HG03571 (cell line): ENCODE measurements around the gene PPP1R3G.
A peak's percentile ranks its signal among the peaks of the same experiment; 100 is the strongest.
"Not testable (repeated sequence)": the region's sequence is repeated elsewhere in the genome, so short reads cannot be mapped to it uniquely, and the experiment has no call there.

Experiments used
- ATAC-seq: cut with Tn5 transposase; IDR thresholded peaks from one replicate; pipeline ENCODE4 v1.9.1; 2021; ENCODE audit not compliant: unreplicated experiment

PPP1R3G gene

DNA sequence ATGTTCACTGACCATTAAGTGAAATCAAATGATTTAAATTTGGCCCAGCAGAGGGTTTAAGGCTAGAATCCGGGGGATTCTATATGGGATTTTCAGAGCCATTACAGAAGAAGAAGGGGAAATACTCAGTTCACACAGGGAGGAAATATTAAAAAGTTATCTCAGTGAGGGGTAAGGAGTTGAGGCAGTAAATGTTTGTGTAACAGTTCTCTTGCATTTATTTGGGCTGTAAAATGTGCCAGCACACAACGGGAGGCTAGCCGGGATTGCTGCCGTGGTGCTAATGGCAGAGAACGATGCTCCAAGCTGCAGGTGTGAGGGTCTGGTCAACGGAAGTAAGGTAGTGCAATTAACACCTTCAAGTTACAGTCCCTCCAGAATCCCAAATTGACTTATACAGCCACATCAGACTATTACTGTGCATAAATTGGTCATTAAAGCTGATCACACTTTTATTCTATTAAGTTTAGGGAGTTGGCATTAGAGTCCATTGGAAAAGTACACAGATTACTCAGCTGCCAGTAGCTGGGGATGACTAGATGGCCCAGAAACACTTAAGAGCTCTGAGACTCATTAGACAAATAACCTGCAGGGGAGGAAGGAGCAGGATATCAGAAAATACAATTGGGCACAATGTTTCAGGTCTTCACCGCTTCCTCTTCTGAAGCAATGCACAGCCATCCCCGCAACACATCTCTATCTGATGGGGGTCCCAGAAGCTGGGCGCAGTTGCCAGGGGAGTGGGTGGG, 31.3 kb downstream of the PPP1R3G start:
- no peak for ATAC-seq

- ATAC-seq = no peak
These were observed 34.2 kb downstream of the PPP1R3G start for GRCh38 chr6:5119090-5119951.

DNA sequence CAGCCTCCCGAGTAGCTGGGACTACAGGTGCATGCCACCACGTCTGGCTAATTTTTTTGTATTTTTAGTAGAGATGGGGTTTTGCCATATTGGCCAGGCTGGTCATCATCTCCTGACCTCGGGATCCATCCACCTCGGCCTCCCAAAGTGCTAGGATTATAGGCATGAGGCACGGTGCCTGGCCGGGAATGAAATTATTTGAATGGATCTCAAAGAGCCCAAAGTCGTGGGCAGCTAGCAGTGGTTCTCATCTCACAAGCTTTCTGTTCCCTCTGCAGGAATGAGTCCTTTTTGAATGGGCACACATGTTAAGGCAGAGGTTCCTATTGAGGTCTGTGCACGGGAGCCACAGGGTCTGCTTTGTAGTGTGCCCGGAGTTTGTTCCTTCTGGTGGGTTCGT, 34.9 kb downstream of the PPP1R3G start:
- no peak for ATAC-seq

DNA sequence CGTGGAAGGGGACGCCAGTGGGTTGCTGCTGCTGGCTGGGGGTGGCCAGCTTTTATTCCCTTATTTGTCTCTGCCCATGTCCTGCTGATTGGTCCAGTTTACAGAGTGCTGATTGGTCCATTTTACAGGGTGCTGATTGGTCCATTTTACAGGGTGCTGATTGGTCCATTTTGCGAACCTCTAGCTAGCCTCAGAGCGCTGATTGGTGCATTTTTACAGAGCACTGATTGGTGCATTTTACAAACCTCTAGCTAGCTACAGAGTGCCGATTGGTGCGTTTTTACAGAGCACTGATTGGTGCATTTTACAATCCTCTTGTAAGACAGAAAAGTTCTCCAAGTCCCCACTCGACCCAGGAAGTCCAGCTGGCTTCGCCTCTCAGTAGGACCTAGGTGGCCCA, 35.4 kb downstream of the PPP1R3G start:
- ATAC-seq = not testable (repeated sequence)

GRCh38 chr6:5121479-5121878, 36.3 kb downstream of the PPP1R3G start:
- no peak for ATAC-seq

DNA sequence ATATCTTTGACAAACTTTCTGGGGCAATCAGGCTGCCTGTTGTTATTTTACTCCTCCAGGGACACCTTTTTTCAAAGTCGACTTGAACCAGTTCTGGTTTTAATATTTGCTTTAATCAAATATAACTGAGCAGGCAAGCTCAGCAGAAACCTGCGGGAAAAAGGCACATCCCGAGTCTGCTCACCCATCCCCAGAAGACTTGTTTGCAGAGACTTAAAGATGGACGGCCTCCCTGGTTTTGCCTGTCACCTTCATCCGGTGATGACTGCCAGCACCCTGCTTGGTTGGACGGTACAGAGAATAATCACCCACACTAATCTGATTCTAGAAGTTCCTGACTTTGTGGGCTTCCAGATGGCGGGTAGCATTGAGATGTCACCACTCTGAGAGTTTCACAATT, 36.8 kb downstream of the PPP1R3G start:
- ATAC-seq = no peak

DNA sequence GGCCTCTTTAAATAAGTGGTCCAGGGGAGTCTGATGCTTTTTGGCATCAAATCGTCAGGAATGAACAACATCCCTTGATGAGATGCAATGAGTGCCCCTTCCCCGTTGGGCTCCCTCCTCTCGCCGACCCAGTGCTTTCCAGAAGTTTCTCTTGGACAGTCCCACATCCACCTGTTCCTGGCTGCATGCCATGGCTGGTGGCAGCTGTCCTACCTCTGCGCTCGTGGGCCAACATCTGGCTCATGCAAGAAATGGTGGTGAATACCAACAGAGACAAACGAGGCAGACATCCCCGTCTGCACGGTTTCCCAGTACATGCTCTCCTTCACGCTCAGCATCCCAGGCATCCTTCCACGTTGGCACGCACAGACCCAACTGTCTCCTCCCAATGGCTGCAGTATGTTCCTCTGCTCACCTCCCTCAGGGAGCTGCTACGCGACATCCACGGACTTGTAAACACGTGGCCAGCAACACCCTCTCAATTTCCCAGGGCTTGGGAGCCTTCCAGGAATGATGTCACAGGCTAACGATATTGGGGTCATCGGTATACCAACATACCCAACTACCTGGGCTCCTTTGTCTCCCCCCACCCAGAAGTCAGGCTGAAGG, 37.5 kb downstream of the PPP1R3G start:
- no peak for ATAC-seq

GRCh38 chr6:5123296-5124143, 38.4 kb downstream of the PPP1R3G start:
- ATAC-seq = no peak

DNA sequence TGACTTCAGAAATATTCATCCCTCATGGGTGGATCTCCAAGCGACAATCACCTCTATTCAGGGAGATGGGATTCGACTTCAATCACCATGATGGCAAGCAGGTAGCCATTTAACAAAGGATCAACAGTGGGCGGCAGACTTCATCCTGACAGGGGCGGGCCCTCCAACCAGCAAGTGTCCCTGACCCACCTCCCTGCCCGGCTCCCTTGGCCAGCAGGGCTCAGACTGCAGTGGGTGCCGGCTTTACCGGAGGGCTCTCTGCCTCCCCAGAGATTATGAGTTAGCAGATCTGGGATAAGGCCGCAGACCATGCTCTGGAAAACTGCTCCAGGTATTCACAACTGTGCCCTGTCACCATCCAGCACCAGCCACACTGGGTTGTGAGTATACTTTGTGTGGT, 39.4 kb downstream of the PPP1R3G start:
- no peak for ATAC-seq

- ATAC-seq = no peak
These were observed 40.2 kb downstream of the PPP1R3G start for GRCh38 chr6:5125152-5126006.

DNA sequence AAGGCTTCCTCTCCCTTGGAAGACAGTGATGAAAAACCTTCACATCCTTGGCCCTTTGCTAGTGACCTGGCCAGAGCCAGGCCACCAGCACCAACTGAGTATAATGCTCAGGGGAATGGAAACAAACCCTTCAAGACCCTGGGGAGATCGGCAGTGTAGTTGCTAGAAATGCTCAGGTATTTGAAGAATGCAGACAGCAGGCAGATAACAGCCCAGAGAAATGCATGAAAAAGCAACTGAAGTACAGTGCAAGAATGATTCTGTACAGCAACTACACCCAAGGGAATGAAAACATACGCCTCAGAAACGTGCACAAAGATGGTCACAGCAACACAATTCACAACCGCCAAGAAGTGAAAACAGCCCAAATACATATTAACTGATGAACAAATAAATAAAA, 41.1 kb downstream of the PPP1R3G start:
- no peak for ATAC-seq

DNA sequence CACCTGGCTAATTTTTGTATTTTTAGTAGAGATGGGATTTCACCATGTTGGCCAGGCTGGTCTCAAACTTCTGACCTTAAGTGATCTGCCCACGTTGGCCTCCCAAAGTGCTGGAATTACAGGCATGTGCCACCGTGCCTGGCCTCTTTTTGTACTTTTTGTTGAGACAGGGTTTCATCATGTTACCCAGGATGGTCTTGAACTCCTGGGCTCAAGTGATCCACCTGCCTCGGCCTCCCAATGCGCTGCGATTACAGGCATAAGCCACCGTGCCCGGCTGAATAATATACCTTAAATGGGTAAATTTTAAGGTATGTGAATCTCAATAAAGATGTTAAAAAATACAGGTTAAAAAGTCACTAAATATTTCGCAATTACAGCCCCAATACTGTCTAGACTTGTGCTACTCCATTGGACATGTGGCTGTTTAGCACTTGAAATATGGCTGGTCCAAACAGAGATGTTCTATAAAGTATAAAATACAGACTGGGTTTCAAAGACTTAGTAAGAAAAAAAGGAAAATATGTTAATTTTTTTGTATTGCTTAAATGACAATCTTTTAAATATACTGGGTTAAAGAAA, 42.1 kb downstream of the PPP1R3G start:
- ATAC-seq = no peak

- no peak for ATAC-seq
These were observed 43.2 kb downstream of the PPP1R3G start for GRCh38 chr6:5128351-5128750.

DNA sequence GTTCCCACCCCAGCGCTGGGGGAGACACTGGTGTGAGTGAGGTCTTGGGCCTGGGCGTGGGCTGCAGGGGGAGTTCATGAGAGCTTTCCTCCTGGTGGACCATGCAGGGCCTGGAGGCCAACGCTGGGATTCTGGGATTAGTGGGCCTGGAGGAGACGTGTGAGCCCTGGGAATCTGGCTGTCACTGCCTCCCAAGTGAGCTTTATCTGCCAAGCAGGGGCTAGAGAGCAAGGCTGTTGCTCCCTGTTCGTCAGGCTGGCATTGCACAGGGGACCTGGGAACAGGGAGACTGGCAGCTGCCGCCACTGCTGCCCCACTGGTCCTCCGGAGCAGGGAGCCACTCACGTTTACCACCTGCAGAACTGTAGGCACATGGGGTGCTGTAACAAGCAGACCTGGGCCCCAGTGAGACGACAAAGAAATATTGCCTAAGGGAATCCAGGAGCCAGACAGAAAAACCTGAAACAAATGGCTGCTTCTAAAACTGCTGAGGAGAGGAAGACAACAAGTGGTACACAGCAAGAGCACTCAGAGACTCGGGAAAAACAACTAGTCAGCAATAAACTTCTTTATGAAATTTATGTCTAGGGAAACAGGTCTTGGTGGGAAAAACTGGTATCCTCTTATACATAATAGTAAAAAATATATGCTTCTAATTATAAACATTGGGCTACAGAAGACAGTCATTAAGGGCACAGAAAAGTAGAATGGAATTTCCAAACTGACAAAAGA, 45.2 kb downstream of the PPP1R3G start:
- ATAC-seq = no peak

DNA sequence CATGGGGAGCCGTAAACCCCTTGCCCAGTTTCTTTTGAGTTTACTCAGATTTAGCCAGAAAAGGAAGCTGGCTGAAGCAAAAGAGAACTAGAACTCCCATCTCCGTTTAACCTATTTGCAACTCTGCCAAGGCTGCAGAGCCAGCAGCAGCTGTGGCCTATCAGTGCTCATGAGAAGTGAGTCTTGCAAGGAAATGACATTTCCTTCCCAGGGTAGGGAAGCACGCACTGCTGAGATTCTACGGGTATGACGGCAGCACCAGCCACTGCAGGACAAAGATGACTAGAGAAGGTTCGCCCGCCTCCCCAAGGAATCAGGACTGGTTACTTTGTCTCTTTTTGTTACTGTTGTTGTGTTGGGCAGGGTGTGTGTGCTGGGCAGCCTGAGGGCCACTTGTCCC, 47.6 kb downstream of the PPP1R3G start:
- ATAC-seq = peak; percentile 88

DNA sequence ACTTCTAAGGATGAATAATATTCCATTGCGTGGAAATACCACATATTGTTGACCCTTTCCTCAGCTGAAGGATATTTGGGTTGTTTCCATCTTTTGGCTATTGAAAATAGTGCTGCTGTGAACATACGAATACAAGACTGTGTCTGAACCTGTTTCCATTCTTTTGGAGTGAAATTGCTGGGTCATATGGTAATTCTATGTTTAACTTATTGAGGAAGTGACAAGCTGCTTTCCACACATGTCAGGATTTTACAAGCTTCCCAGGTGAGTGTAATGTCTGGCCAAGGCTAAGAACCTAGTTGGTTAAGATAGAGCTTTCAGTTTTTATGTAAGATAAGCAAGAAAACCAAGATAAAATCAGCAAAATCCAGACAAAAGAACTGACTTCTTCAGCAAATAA, 48.8 kb downstream of the PPP1R3G start:
- ATAC-seq = no peak

DNA sequence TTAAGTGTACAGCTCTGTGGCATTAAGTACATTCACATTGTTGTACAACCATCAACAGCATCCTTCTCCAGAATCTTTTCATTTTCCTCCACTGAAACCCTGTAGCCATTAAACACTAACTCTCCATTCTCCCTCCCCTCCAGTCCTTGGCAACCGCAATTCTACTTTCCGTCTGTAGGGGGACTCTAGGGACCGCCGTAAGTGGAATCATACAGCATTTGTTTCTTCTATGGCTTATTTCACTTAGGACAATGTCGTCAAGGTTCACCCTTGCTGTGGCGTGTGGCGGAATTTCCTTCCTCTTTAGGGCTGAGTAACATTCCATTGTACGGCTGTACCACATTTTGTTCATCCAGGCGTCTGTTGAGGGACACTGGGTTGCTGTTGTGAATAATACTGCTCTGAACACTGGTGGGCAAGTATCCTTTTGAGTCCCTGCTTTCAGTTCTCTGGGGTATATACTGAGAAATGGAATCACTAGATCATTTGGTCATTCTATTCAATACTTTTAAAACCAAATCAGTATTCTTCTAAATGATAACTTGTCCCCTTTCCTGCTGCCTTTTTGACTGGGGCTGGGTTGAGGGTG, 50.7 kb downstream of the PPP1R3G start:
- ATAC-seq = no peak

DNA sequence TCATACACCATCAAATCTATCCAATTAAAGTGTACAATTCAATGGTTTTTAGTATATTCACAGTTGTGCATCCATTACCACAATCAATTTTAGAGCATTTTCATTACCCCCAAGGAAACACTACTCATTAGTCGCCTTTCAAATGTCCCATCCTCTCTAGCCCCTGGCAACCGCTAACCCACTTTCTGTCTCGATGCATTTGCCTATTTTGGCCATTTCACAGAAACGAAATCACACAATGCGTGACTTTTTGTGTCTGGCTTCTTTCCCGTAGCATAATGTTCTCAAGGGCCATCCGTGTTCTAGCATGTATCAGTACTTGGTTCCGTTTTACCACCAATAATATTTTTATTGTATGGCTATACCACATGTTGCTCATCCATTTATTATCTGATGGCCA, 51.7 kb downstream of the PPP1R3G start:
- no peak for ATAC-seq
